ENCODE data around the gene HACD4. TPM values are rescaled to one million over a fixed set of nuclear protein-coding genes. Genes with fewer than 3 reads are reported as not detected.
A peak's percentile ranks its signal among the peaks of the same experiment; 100 is the strongest.

Gene HACD4
- total RNA-seq, 1 donor from 2014 or later, result 0.65 TPM

DNA sequence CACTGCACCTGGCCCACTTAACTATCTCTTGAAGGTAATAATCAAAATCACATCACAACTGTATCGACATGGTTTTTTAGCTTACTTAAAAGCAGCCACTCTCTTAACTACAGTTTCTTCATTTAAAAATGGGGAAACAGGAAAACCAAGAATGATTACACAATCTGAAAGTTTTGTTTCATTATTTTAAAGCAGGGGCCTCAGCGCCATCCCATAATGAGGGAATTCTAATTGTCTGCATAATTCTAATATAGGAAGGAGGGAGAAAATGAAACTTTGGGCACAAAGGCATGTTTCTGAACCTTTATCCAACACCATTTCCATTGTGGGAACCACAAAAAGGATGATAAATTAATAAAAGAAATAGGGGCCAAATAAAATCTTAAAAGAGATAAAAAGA is 7.6 kb downstream of the HACD4 start:
- intact Hi-C loops (cut with DNase I), result no loop called here

DNA sequence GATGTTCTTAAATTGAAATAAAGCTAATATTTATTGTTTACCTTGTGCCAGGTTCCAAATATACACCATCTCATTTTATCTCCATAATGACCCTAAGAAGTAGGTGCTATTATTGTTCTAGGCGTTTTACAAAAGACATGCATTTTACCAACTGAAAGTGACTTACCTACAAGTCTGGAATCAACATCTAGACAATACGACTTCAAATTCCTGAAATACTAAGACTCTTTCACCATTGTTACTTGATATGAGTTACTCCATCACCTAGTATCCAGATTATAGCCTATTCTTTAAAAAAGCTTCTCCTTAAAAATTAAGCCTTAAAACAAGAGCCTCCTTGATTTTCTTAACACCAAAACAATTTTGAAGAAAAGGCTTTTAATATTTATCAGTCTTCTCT is 13.3 kb downstream of the HACD4 start:
- no peak for DNase-seq (ENCODE audit: low spot score)
- intact Hi-C loops (cut with DNase I), result no loop called here

More for the DNA sequence above, 7.6 kb downstream of the HACD4 start:
- DNase-seq (ENCODE audit: low spot score), result no peak

DNA sequence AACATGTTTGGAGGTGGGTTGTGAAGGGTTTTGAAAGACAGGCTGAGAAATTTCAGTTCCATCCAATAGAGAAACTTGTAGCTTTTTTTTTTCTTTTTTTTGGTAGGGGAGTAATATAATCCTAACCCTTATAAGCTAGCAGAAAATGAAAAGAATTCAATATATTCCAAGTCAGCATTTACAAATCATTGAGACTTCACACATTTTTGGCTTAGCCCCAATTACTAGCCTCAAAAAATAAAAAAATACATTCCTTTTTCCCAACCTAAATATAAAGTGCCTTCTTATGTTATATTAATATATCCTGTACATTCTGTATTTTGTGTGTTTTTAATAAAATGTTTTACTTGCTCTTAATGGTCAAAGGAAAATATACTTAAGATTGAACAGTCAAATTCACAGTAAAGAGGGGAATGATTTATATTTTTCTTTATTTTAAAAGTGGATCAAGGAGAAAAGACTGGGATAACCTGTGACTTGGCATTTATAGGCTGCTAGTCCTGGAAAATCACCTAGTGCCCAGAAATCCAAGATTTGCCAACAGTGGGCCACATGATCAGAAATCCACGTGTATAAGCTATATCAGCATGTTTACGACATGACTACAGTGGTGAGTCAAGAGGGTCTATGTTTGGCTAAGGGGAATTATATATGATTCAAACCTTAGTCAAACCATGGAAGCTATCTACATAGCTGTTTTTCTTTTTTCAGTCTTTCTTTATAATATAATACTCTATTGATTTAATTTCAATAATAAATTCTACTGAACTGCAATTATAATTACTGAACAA is 14.5 kb downstream of the HACD4 start:
- intact Hi-C loops (cut with DNase I), result no loop called here
- DNase-seq (ENCODE audit: low spot score), result no peak

DNA sequence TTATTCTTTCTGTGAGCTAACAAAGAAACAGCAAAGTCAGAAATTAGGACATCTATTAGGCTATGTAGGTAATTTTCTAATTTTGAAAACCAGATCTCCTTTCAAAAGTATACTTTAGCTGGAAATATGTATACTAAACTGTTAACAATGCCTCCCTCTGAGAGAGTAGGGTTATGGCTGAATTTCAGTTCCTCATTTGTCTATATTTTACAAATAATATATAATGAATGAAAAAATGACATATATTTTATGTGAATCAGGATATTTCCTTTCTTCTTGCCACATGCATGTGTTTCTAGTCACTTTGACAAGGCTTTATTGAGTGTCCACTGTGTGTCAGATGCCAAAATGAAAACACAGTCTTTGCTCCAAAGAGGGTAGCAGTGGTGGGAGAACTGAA is 15.4 kb downstream of the HACD4 start:
- DNase-seq (ENCODE audit: low spot score), result no peak
- intact Hi-C loops (cut with DNase I), result no loop called here

DNA sequence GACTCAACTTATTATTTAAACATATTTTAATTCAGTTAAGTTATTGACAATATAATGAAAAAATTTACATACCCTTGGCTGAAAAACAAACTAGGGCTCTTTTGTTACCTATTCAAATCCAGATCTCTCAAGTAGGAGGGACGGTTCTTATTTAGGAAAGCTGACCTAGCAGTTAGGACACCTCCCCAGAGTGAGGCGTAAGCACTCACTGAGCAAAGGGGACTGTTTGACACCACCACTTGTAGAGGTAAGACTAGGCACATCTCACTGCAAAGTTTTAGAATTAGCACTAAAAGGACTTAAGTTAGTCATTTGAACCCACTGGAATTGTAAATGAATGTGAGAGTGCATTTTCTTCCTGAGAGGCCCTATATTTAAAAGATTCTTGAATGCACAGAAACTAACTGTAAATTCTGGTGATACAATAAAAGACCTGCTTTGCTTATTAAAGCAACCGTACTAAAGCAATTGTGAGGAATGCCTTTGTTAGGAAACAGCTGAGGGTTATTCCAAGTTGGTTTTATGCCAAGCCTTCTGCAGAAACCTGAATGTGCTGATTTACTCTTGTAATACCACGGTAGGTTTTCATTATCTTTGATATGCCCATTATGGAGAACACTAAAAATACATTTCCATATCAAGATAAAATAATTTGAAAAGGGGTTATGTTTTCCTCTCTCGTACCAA is 16.2 kb downstream of the HACD4 start:
- no peak for DNase-seq (ENCODE audit: low spot score)
- intact Hi-C loops (cut with DNase I), result no loop called here

DNA sequence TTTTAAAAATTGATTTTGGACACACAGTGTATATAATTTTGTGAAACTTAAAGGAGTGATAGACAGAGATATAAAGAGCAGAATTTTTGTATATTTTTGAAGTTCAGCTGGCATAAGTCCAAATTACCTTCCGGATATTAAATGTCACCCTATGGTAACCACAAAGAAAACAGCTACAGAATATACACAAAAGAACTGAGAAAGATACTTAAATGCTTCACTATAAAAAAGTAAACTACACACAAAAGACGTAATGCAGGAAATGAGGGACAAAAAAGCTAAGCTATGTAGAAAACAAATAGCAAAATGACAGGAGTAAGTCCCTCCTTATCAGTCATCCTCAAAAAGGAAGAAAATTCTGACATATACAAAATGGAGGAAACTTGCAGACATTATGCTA is 29.4 kb downstream of the HACD4 start:
- no peak for DNase-seq (ENCODE audit: low spot score)
- intact Hi-C loops (cut with DNase I), result no loop called here

DNA sequence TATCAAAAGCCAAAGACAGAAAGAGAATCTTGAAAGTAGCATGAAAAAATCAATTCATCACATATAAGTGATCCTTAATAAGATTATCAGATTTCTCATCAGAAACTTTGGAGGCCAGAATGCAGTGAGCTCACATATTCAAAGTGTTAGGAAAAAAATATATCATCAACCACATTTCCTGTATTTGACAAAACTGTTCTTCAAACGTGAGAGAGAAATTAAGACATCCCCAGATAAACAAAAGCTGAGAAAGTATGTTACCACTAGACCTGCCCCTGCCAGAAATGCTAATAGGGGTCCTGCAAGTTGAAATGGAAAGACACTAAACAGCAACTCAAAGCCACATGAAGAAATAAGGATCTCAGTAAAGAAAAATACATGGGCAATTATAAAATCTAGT is 29.9 kb downstream of the HACD4 start:
- no peak for DNase-seq (ENCODE audit: low spot score)
- intact Hi-C loops (cut with DNase I), result no loop called here

DNA sequence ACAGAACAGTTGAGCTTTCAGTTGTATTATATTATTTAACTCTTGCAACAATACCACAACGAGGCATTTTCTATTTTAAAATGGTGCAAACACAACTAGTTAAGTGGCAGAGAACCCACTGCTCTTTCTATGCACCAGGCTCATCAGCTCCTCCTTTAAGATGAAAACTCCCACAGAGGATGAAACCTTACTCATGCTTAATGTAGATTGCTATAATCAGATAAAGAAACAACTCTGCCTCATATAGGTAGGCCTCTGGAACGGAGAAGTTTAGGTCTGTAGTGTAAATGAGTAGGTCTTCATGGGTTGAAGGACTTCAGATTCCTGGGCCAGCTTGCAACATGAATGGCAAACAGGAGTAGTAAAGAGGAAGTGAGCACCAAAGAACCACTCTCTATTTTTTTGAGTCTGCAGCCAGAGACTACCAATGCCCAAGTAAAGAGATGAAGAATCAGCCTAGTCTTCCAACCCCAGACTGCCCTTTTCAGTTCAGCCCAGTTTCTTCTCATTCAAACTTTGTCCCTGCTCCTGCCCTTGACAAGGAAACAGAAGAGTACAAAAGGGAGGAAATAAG is 33.9 kb downstream of the HACD4 start:
- intact Hi-C loops (cut with DNase I), result no loop called here
- no peak for DNase-seq (ENCODE audit: low spot score)

DNA sequence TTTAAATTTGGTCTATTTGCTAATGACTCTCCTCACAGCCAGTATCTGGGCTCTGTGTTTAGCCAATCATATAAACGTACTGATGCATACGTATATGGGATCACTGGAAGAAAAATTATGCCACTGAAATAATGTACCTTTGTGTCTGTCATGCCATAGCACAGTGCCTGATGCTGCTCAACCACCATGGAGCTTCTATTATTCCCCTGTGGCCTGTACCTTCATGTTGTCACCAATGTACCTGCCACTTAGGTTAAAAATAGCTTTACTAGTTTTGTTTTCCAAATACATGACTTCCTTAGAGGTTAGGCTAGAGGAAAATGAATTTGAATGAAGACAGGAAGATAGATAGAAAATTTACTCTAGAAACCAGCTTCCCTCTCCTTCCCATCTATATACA is 34.6 kb downstream of the HACD4 start:
- no peak for DNase-seq (ENCODE audit: low spot score)
- intact Hi-C loops (cut with DNase I), result no loop called here

DNA sequence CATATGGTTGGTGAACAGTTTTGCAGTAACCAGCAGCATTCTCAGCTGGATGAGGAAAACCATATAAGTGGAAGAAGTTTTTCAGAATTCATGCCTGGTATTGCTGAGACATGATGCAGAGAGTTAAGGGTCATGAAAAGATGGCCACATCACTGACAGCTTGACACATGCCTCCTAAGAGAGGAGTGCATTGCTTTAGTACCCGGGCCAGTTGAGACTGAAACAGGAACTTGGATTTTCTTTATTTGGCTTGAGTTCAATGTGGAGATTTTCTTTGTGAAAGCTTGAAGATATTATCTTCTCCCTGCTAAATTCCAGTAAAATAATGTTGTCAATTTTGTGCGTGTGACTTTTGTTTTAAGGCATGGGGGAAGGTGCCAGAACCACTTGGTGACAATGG is 35.8 kb downstream of the HACD4 start:
- intact Hi-C loops (cut with DNase I), result no loop called here

DNA sequence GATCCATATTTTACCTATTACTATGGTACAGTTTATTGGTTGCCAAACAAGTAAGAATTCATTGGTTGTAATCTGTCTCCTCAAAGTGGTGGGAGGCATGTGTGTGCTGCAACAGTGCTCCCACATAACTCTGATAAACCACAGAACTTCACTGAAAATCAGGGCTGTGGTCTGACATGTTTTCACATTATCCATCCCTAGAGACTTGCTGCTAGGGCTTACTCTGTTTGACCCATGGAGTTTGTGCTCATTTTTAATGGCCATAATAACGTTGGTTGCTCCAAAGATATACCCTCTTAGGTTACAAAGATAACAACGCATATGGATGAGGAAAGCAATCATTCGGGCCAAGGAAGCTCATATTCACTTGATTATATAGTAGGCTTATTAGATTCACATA is 37.0 kb downstream of the HACD4 start:
- no peak for DNase-seq (ENCODE audit: low spot score)
- intact Hi-C loops (cut with DNase I), result no loop called here

More for the DNA sequence above, 35.8 kb downstream of the HACD4 start:
- no peak for DNase-seq (ENCODE audit: low spot score)

DNA sequence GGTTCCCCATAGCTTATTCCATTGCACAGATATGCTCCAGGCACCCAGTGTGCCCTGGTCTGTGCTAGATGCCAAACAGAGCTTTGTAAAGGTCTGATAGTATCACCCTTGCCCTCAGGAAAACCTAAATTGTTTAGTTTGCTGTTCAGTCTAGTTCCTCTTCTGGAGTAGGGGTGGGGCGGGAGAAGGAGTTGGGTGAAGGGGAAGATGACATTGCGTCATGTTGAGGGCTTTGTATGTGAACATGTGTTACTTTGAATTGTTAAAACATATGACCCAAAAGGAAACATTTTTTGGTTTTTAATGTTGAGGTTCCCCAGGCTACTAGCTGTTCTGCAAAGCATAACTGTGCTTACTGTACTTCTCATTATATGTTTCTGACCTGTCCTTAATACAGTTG is 40.6 kb downstream of the HACD4 start:
- intact Hi-C loops (cut with DNase I), result no loop called here
- no peak for DNase-seq (ENCODE audit: low spot score)

DNA sequence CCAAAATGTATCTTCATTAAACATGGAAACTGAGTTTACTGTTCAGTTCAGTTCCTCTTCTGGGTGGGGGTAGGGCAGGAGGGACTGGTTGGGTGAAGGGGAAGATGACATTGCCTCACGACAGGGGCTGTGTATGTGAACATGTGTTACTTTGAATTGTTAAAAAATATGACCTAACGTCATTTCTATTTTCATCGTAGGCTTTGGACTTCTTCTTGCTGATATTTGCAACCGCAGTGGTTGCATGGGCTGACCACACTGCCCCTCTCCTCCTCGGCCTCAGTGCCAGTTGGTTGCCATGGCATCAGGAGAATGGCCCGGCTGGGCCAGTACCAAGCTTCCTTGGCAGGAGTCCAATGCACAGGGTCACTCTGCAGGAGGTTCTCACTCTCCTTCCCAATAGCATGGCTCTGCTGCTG is 41.5 kb downstream of the HACD4 start:
- intact Hi-C loops (cut with DNase I), result no loop called here
- peak; percentile 79 for DNase-seq (ENCODE audit: low spot score)

DNA sequence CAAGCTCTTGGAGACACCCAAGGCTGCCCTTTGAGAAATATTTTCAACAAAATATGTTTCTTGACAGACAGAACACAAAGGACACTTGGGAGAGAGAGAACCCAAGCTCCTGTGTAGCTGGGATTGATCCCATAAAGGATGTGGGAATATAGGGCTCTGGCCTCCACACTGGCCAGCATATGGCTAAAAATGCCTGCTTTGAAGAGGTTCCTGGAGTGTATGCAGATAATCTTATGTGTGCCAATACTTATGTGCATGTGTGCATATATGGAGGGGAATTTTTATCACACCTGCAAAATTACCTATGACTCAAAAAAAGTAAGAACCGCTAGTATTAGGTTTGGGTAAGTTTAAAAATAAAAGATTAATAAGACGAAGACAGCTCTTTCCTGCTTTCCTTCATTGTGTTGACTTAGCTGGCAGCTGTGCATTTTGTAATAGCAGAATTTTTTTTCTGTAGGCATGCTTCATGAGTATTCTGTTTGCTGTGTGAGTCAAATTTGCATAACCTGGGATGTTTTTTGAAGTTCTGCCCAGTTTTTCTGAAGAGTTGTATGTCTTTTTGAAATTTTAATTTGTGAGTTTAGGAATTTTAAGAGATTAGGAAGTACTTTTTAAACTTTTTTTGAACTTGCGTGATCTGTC is 42.6 kb downstream of the HACD4 start:
- no peak for DNase-seq (ENCODE audit: low spot score)
- intact Hi-C loops (cut with DNase I), result no loop called here

DNA sequence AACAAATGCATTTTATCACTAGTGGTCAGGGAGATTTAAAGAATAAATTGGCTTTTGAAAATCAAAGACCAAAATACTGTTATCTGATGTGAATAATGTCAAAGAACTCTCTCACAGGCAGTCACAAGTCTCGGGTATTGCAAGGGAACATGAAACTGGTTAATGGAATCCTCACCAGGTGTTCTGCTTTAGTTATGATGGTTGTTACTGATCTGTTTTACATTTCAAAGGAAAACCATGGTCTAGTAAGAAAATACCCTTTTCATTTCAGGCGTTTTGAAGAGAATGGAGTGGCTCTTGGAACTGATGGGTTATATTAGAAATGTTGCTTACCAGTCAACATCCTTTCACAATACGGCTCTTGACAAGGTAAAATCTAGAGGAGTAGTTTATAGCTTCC is 43.4 kb downstream of the HACD4 start:
- no peak for DNase-seq (ENCODE audit: low spot score)
- intact Hi-C loops (cut with DNase I), result no loop called here

DNA sequence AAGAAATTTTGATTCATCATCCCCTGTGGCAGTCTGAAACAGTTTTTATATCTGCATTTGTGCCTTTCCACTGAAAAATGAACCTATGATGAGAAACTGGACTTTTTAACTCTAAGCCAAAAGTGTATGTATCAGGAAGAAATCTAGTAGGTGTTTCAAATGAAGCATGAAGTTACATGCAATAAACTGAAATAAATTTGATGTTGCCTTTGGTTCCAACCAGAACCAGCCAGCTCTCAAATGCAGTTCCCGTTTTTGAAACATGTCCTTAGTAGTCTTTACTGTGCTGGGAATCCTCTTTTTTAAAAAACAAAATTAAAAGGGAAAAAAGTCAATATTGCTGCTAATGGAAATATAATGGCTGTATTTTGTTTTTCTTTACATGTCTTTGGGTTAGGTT is 43.9 kb downstream of the HACD4 start:
- intact Hi-C loops (cut with DNase I), result no loop called here

DNA sequence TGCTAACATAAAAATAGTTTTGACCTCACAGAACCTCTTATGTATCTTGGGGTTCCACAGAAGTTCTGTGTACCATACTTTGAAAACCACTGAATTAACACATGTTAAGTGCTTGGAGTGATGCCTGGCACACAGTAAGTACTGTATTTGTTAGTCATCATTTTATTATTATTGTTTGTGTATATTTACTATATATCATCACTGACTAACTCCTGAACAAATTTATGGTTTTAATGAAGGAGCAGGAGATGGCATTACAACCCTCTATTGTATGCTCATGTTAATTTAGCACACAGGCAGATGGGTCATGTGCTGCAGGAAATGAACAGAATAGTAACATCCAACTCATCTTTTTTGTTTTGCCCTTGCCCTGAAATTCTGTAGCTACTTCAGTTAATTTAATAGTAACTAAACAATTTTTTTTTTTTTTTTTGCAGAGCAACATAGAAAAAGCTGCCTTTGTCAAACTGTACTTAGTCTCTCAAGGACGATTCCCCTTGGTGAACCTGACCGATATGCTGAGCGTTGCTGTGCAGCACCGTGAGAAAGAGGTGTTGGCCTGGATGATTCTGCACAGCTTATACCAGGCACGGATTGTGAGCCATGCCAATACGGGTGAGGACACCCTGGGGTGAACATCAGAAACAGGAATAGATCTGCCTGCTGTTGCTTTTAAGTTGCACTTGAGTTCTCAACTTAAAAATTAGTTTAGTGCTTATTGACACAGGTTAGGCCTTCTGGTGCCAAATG is 45.4 kb downstream of the HACD4 start:
- no peak for DNase-seq (ENCODE audit: low spot score)
- intact Hi-C loops (cut with DNase I), result no loop called here

More for the DNA sequence above, 43.9 kb downstream of the HACD4 start:
- DNase-seq (ENCODE audit: low spot score), result no peak

DNA sequence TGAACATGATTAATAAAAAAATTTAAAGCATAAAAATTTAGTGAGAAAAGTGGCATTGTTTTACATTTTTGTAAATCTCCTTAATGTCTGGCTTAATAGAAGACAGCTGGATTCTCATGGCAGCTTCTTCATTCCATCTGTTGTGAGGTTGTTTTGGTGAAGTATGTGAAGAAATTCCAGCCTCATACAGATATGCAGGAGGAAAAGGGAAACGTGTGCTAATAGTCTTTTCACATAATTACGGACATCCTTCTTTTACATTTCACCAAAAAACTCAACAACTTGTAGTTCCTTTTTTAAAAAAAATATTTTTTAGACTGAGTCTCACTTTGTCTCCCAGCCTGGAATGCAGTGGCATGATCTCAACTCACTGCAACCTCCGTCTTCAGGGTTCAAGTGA is 46.9 kb downstream of the HACD4 start:
- intact Hi-C loops (cut with DNase I), result no loop called here
- no peak for DNase-seq (ENCODE audit: low spot score)

DNA sequence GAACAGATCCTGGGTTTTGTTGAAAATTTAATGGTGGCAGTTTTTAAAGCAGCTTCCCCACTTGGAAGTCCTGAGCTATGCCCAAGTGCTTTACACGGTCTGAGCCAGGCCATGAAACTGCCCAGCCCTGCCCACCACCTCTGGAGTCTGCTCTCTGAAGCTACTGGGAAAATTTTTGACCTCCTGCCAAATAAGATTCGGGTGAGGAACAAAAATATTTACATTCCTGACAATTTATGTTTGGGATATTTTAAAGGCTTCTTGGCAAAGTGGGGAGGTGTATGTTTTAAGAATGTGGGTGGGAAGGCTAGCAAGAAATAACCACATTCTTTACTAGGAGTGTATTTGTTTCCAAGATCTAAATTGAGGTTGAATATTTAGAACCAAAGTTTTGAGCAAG is 50.0 kb downstream of the HACD4 start:
- no peak for DNase-seq (ENCODE audit: low spot score)
- intact Hi-C loops (cut with DNase I), result no loop called here

All from cardiac septum (tissue), 1 donor.